Hepatocyte (in vitro differentiated cells): ENCODE data around the gene MYBPC1. TPM values are rescaled to one million over a fixed set of nuclear protein-coding genes. Genes with fewer than 3 reads are reported as not detected.
A peak's percentile ranks its signal among the peaks of the same experiment; 100 is the strongest.

Source experiments
- DNase-seq: peaks from one replicate; pipeline ENCODE4 v3.0.0-alpha.2; 2016; ENCODE audit warnings: low spot score
- H2AFZ ChIP-seq: fragments of 200-600 bp; sonication (generic); 2 replicates; pipeline ENCODE4 v1.6.0; 2016; ENCODE audit warnings: antibody characterized with exemption, mild to moderate bottlenecking
- H3K27ac ChIP-seq: fragments of 200-600 bp; sonication (generic); 2 replicates; pipeline ENCODE4 v1.5.1; 2016; ENCODE audit warnings: mild to moderate bottlenecking
- H3K27me3 ChIP-seq: fragments of 200-600 bp; sonication (generic); 2 replicates; pipeline ENCODE4 v1.6.1; 2016
- H3K36me3 ChIP-seq: fragments of 200-600 bp; sonication (generic); replicated peaks from 2 replicates; pipeline ENCODE4 v1.5.1; 2016; ENCODE audit warnings: low read depth; ENCODE audit not compliant: insufficient read depth
- H3K4me1 ChIP-seq: fragments of 200-600 bp; sonication (generic); 2 replicates; pipeline ENCODE4 v1.5.1; 2016; ENCODE audit warnings: mild to moderate bottlenecking, moderate library complexity; ENCODE audit not compliant: insufficient read depth
- H3K4me2 ChIP-seq: fragments of 200-600 bp; sonication (generic); 2 replicates; pipeline ENCODE4 v1.6.0; 2016
- H3K4me3 ChIP-seq: fragments of 200-600 bp; sonication (generic); 2 replicates; pipeline ENCODE4 v1.5.1; 2016; ENCODE audit warnings: mild to moderate bottlenecking
- H3K79me2 ChIP-seq: fragments of 200-600 bp; sonication (generic); 2 replicates; pipeline ENCODE4 v1.6.0; 2017; ENCODE audit warnings: mild to moderate bottlenecking
- H3K9me2 ChIP-seq: fragments of 200-600 bp; sonication (generic); replicated peaks from 2 replicates; pipeline ENCODE4 v1.6.0; 2017; ENCODE audit warnings: mild to moderate bottlenecking; ENCODE audit not compliant: insufficient read depth
- H3K9me3 ChIP-seq: fragments of 200-600 bp; sonication (generic); 2 replicates; pipeline ENCODE4 v1.5.1; 2016; ENCODE audit warnings: low read depth, mild to moderate bottlenecking
- H4K20me1 ChIP-seq: fragments of 200-600 bp; sonication (generic); 2 replicates; pipeline ENCODE4 v1.6.0; 2016; ENCODE audit warnings: mild to moderate bottlenecking; ENCODE audit not compliant: insufficient read depth, poor library complexity, severe bottlenecking
- EZH2 ChIP-seq: fragments of 200-600 bp; sonication (generic); IDR thresholded peaks from 2 replicates; pipeline ENCODE4 v1.6.1; 2016; ENCODE audit warnings: antibody characterized with exemption, mild to moderate bottlenecking, borderline replicate concordance
- EZH2phosphoT487 ChIP-seq: fragments of 200-600 bp; sonication (generic); IDR thresholded peaks from one replicate; pipeline ENCODE4 v1.6.1; 2018; ENCODE audit warnings: antibody characterized with exemption, mild to moderate bottlenecking, low read depth, moderate library complexity; ENCODE audit not compliant: unreplicated experiment, severe bottlenecking
- WGBS: methylation state at CpG from one replicate; pipeline ENCODE4 v1.1.6; 2016; ENCODE audit warnings: low lambda C conversion rate; ENCODE audit errors: missing lambda C conversion rate; 5-methylcytosine and 5-hydroxymethylcytosine counted together
- polyA plus RNA-seq: library from polyadenylated mRNA; unstranded; fragments of >200 nt; fragmentation: Nextera tagmentation; extraction: Ambion mirVana; gene quantifications from 2 replicates; pipeline ENCODE4 v1.2.1, GENCODE V29; 2016
- total RNA-seq: library from RNA; depleted of rRNA; stranded (reverse); fragments of >200 nt; gene quantifications from 2 replicates; pipeline ENCODE4 v1.2.3, GENCODE V29; 2014
- TF ChIP-seq, protein P1 (sequence below): fragments of 200-600 bp; sonication (generic); IDR thresholded peaks from 2 replicates; pipeline ENCODE4 v1.5.1; 2016; ENCODE audit warnings: antibody characterized with exemption, mild to moderate bottlenecking; ENCODE audit not compliant: poor library complexity

Gene MYBPC1
- total and polyA plus RNA-seq, 2 experiments from 2014 or later: 1.7 to 3.4 TPM

DNA sequence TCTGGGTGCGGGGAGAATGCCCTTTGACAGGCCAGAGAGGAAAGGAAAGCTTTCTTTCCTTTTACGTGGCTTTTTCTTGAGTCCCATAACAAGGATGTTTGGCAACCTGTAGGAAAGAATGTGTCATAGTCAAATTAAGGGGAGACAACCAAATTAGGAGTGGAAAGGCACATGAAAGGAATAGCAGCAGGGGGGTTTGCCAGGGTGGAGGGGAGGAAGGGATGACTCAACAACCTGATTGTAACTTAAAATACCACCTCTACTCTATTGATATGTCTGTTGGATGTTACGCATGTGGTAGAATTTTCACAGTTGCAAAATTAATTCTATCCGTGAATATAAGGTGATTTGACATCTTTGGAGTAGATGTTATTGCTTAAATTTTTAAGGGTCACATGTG lies 28.5 kb upstream of the MYBPC1 start:
- no peaks in the 10 kb centered on the region for H3K27me3 ChIP-seq
- no peak overlapping the region for H2AFZ ChIP-seq
- no peaks in the 10 kb centered on the region for H3K9me2 ChIP-seq
- H3K4me3 ChIP-seq: no peak overlapping the region
- H3K4me2 ChIP-seq: no peak overlapping the region
- H3K79me2 ChIP-seq: no peaks in the 10 kb centered on the region
- no peaks in the 10 kb centered on the region for H3K9me3 ChIP-seq
- no peaks in the 10 kb centered on the region for H4K20me1 ChIP-seq
- H3K27ac ChIP-seq: no peak overlapping the region
- TF ChIP-seq, protein P1, sequence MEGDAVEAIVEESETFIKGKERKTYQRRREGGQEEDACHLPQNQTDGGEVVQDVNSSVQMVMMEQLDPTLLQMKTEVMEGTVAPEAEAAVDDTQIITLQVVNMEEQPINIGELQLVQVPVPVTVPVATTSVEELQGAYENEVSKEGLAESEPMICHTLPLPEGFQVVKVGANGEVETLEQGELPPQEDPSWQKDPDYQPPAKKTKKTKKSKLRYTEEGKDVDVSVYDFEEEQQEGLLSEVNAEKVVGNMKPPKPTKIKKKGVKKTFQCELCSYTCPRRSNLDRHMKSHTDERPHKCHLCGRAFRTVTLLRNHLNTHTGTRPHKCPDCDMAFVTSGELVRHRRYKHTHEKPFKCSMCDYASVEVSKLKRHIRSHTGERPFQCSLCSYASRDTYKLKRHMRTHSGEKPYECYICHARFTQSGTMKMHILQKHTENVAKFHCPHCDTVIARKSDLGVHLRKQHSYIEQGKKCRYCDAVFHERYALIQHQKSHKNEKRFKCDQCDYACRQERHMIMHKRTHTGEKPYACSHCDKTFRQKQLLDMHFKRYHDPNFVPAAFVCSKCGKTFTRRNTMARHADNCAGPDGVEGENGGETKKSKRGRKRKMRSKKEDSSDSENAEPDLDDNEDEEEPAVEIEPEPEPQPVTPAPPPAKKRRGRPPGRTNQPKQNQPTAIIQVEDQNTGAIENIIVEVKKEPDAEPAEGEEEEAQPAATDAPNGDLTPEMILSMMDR: no peak
- no peak for TF ChIP-seq EZH2phosphoT487
- no peak for TF ChIP-seq EZH2
- no peak for DNase-seq
- H3K36me3 ChIP-seq: no peaks in the 10 kb centered on the region
- 53% methylated on average over 4 of the region's 4 CpGs for WGBS
- H3K4me1 ChIP-seq: peaks cover 8% of the 10 kb centered on the region

DNA sequence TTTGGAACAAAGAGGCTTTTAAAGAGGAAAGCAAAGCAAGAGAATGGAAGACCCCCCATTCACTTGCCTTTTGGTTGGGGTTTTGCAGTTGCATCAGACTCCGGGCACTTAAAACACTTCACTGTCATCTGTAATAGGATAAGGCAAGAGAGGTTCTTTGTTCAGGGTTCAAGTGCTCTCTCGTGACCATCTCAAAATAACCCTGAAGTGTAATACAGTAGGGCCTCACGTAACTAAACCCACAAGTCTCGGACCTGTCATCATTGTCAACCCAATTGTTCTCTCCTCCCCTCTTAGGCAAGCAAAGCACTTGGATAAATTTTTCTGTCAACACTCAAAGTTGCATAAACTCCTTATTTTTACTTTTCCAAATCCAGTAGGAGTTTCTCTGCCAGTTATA lies 26.9 kb upstream of the MYBPC1 start:
- Histone ChIP-seq H3K36me3 (no peaks in the 10 kb centered on the region), H3K4me3 (no peak overlapping the region), H3K4me1 (peaks cover 8% of the 10 kb centered on the region), H3K27ac (no peak overlapping the region), H3K27me3 (no peaks in the 10 kb centered on the region), H3K79me2 (no peaks in the 10 kb centered on the region), H3K9me3 (no peaks in the 10 kb centered on the region), H4K20me1 (no peaks in the 10 kb centered on the region), H2AFZ (no peak overlapping the region), H3K4me2 (no peak overlapping the region), H3K9me2 (no peaks in the 10 kb centered on the region)
- 84% methylated on average over 4 of the region's 4 CpGs for WGBS
- TF ChIP-seq EZH2 (no peak), EZH2phosphoT487 (no peak)
- TF ChIP-seq, protein P1: no peak
- no peak for DNase-seq

DNA sequence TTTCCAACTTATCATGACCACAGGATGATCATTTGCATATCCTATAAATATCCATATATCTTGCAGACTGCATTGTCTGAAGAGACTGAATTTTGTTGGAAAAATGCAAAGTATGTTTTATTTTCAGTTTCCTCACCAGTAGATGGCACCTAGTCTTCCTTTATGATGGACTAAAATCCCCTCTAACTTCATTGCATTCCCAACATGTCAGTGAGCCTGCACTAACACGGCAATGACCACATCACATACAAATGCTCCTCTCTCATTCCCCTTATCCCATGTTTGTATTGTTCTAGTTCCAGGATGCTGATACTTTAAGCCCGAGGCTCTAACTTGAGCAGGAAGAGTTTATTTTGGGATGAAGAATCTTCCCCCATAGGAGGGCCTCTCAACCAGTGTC lies 24.7 kb upstream of the MYBPC1 start:
- Histone ChIP-seq H3K9me2 (no peaks in the 10 kb centered on the region), H4K20me1 (no peaks in the 10 kb centered on the region), H2AFZ (peak overlapping the region; percentile 5), H3K9me3 (no peaks in the 10 kb centered on the region), H3K27ac (peak overlapping the region; percentile 27), H3K36me3 (no peaks in the 10 kb centered on the region), H3K4me2 (peak overlapping the region; percentile 46), H3K4me3 (no peak overlapping the region), H3K4me1 (peaks cover 8% of the 10 kb centered on the region), H3K79me2 (no peaks in the 10 kb centered on the region), H3K27me3 (no peaks in the 10 kb centered on the region)
- TF ChIP-seq, protein P1: peak; percentile 57
- TF ChIP-seq EZH2 (no peak), EZH2phosphoT487 (no peak)
- 5% methylated on average over 2 of the region's 2 CpGs for WGBS
- DNase-seq: peak; percentile 68

DNA sequence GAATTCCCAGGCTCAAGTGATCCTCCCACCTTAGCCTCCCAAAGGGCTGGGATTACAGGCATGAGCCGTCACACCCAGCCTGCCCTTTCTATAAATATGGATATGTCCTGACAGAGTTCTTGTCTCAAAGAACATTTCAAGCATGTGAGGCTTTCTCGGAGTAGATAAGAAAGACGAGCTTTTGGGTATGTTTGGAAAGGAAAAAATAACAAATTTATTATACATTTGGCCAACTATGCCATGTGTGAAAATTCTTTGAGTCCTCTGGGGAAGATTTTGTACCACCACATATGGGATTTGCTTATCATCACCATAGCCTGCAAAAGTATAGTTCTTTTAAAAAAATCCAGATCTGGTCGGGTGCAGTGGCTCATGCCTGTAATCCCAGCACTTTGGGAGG lies 23.7 kb upstream of the MYBPC1 start:
- TF ChIP-seq EZH2phosphoT487: no peak
- TF ChIP-seq EZH2: no peak
- TF ChIP-seq, protein P1: no peak
- no peak for DNase-seq
- H3K27ac ChIP-seq: no peak overlapping the region
- no peaks in the 10 kb centered on the region for H3K36me3 ChIP-seq
- no peak overlapping the region for H3K4me2 ChIP-seq
- no peaks in the 10 kb centered on the region for H3K9me3 ChIP-seq
- H3K79me2 ChIP-seq: no peaks in the 10 kb centered on the region
- no peak overlapping the region for H2AFZ ChIP-seq
- no peaks in the 10 kb centered on the region for H4K20me1 ChIP-seq
- peaks cover 8% of the 10 kb centered on the region for H3K4me1 ChIP-seq
- 53% methylated on average over 4 of the region's 4 CpGs for WGBS
- no peaks in the 10 kb centered on the region for H3K9me2 ChIP-seq
- no peaks in the 10 kb centered on the region for H3K27me3 ChIP-seq
- H3K4me3 ChIP-seq: no peak overlapping the region
